ENCODE data around the gene GSTT2. TPM values are rescaled to one million over a fixed set of nuclear protein-coding genes. Genes with fewer than 3 reads are reported as not detected.

The GSTT2 gene
- polyA plus RNA-seq, 6 donors from 2014 or later, result not detected

DNA sequence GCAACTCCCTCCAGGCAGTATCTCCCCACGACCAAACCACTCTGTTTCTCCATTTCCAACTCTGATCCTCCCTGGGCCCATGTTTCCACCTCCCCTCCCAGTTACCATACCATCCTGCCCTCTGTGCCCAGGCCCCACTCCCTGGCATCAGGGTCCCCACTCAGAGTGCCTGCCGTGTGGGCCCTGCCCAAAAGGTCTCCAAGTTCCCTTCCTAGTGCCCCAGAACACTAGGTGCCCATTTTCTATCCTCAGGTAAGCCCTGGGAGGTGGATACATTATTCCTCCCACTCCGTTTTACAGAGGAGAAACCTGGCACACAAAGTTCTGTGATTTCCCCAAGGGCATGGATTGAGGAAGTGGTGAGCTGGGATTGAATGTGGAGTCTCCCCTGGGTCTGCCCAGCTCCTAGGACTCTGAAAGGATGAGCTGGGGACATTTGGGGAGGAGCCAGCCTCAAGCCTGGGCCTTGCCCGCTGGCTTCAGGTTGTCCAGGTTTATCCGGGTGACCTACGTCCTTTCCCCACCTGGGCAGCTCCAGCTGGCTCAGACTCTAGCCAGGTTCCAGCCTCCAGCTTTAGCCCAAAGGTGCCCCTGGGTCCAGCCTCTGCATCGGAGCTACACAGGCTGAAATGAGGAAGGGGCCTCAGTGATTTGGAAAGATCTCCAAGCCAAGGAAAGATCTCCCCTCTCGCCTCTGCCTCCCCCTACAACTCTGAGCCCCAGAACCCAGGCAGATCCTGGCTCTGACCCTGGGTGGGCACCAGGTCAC lies 27.5 kb downstream of the GSTT2 start:
- ATAC-seq (ENCODE audit: low read depth in 2 of 2) (no peak), DNase-seq (no peak)
- Mint-ChIP-seq H3K9me3 (peaks cover 0 to 4% (median 0%) of the 10 kb centered on the region in 7 donors), H3K4me1 (peaks cover 7 to 25% (median 14%) of the 10 kb centered on the region in 3 donors), H3K36me3 (no peaks in the 10 kb centered on the region), H3K4me3 (no peak overlapping the region), H3K27me3 (peaks cover 0 to 7% (median 0%) of the 10 kb centered on the region in 3 donors), H3K27ac (no peak overlapping the region)

DNA sequence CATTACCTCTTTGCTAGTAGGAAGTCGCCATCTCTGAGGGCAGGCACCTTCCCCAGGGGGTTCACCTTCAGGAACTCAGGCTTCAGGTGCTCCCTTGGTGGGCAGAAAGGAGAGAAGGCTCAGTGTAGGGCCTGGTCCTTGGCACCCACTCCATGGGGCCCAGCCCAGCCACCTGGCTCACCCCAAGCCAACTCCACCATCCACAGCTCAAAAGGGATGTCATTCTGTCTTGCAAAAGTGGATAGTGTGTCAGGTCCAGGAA lies 28.0 kb downstream of the GSTT2 start:
- H3K4me3 Mint-ChIP-seq, result no peak overlapping the region
- DNase-seq (no peak), ATAC-seq (ENCODE audit: low read depth in 2 of 2) (no peak)
- H3K4me1 Mint-ChIP-seq, result peaks cover 7 to 28% (median 16%) of the 10 kb centered on the region in 3 donors
- H3K36me3 Mint-ChIP-seq, result no peaks in the 10 kb centered on the region
- no peak overlapping the region for H3K27ac Mint-ChIP-seq
- peaks cover 0 to 4% (median 0%) of the 10 kb centered on the region in 7 donors for H3K9me3 Mint-ChIP-seq
- peaks cover 0 to 7% (median 0%) of the 10 kb centered on the region in 3 donors for H3K27me3 Mint-ChIP-seq

GRCh38 chr22:24008381-24009226 lies 28.7 kb downstream of the GSTT2 start:
- DNase-seq (no peak), ATAC-seq (ENCODE audit: low read depth in 2 of 2) (no peak)
- Mint-ChIP-seq H3K36me3 (no peaks in the 10 kb centered on the region), H3K27ac (peak overlapping the region in 1 of 6 donors; percentile 42), H3K4me3 (peak overlapping the region in 2 of 8 donors; percentile 53 to 96), H3K4me1 (peaks cover 7 to 32% (median 17%) of the 10 kb centered on the region in 3 donors), H3K9me3 (peaks cover 0 to 4% (median 0%) of the 10 kb centered on the region in 7 donors), H3K27me3 (peaks cover 0 to 1% (median 0%) of the 10 kb centered on the region in 3 donors)

- peaks cover 10 to 40% (median 17%) of the 10 kb centered on the region in 3 donors for H3K4me1 Mint-ChIP-seq
- peak overlapping the region in 4 of 8 donors; percentile 48 to 96 (median 62) for H3K4me3 Mint-ChIP-seq
- no peaks in the 10 kb centered on the region for H3K27me3 Mint-ChIP-seq
- H3K9me3 Mint-ChIP-seq, result peaks cover 0 to 4% (median 0%) of the 10 kb centered on the region in 7 donors
- ATAC-seq (ENCODE audit: low read depth in 2 of 2) (no peak), DNase-seq (no peak)
- H3K36me3 Mint-ChIP-seq, result no peaks in the 10 kb centered on the region
- peak overlapping the region in 1 of 6 donors; percentile 16 for H3K27ac Mint-ChIP-seq
Measured at GRCh38 chr22:24009227-24010017, 29.5 kb downstream of the GSTT2 start.

DNA sequence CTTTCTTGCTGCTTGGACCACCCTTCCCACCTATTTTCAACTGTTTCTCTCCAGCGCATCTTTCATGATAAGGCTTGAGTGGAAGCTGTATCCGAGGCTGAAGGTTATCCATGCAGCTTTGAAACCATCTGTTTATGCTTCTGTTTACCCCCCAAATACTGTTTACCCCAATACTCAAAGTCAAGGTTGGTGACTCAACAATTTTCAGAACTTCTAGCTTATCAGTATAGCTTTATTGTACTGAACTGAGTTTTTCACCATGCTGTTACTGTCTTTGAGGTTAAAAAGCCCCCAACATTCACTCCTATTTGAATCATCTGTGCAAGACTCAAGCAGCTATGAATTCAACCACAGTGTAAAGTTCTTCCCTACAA lies 30.1 kb downstream of the GSTT2 start:
- Mint-ChIP-seq H3K4me1 (peaks cover 12 to 46% (median 17%) of the 10 kb centered on the region in 3 donors), H3K27me3 (no peaks in the 10 kb centered on the region), H3K9me3 (peaks cover 0 to 4% (median 0%) of the 10 kb centered on the region in 7 donors), H3K36me3 (no peaks in the 10 kb centered on the region), H3K4me3 (peak overlapping the region; percentile 36 to 97 (median 72)), H3K27ac (peak overlapping the region in 5 of 6 donors; percentile 16 to 98 (median 90))
- DNase-seq (no peak), ATAC-seq (ENCODE audit: low read depth in 2 of 2) (no peak)

GRCh38 chr22:24011735-24012068 lies 31.8 kb downstream of the GSTT2 start:
- H3K4me3 Mint-ChIP-seq, result peak overlapping the region; percentile 91 to 99 (median 96)
- peak overlapping the region in 5 of 6 donors; percentile 53 to 100 (median 83) for H3K27ac Mint-ChIP-seq
- peaks cover 12 to 46% (median 17%) of the 10 kb centered on the region in 3 donors for H3K4me1 Mint-ChIP-seq
- ATAC-seq (ENCODE audit: low read depth in 2 of 2) (no peak), DNase-seq (no peak)
- peaks cover 0 to 4% (median 0%) of the 10 kb centered on the region in 7 donors for H3K9me3 Mint-ChIP-seq
- peaks cover 0 to 4% of the 10 kb centered on the region in 2 donors for H3K36me3 Mint-ChIP-seq
- H3K27me3 Mint-ChIP-seq, result no peaks in the 10 kb centered on the region

DNA sequence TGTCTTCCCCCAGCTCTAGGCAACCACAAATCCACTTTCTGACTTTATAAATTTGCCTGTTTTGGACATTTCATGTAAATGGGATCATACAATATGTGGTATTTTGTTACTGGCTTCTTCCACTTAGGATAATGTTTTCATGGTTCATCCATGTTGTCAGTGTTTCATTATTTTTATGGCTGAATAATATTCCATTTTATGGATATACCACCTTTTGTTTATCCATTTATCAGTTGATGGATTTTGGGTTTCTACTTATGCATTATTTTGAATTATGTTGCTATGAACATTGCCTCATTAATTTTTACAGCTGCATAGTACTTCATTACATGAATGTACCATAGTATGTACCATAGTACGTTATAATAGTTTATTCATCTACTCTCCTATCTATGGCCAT lies 36.2 kb downstream of the GSTT2 start:
- Mint-ChIP-seq H3K27me3 (no peaks in the 10 kb centered on the region), H3K36me3 (peaks cover 8% of the 10 kb centered on the region in 2 donors), H3K4me1 (peaks cover 11 to 34% (median 11%) of the 10 kb centered on the region in 3 donors), H3K27ac (no peak overlapping the region), H3K9me3 (peaks cover 0 to 2% (median 0%) of the 10 kb centered on the region in 7 donors), H3K4me3 (no peak overlapping the region)
- no peak for ATAC-seq (ENCODE audit: low read depth in 2 of 2)
- DNase-seq, result no peak

GRCh38 chr22:24021304-24021703 lies 41.4 kb downstream of the GSTT2 start:
- Mint-ChIP-seq H3K27me3 (no peaks in the 10 kb centered on the region), H3K27ac (peak overlapping the region in 1 of 6 donors; percentile 59), H3K4me1 (peaks cover 0 to 12% (median 4%) of the 10 kb centered on the region in 3 donors), H3K4me3 (no peak overlapping the region), H3K9me3 (peaks cover 0 to 2% (median 0%) of the 10 kb centered on the region in 7 donors), H3K36me3 (peaks cover 8 to 13% of the 10 kb centered on the region in 2 donors)
- ATAC-seq (ENCODE audit: low read depth in 2 of 2) (no peak), DNase-seq (no peak)

DNA sequence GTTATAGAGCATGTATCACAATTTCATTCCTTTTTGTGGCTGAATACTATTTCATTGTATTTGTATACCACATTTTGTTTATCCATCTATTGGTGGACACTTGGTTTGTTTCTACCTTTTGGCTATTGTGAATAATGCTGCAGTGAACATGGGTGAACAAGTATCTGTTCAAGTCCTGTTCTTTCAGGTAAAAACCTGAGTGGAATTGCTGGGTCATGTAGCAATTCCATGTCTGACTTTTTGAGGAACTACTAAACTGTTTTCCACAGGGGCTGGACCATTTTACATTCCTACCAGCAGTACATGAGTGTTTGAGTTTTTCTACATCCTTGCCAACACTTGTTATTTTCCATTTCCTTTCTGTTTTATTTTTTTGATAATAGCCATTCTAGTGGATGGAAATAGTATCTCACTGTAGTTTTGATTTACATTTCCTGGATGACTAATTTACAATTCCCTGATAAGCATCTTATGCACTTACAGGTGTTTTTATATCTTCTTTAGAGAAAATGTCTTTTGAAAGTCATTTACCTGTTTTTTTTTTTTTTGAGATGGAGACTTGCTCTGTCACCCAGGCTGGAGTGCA lies 43.4 kb downstream of the GSTT2 start:
- H3K4me3 Mint-ChIP-seq, result no peak overlapping the region
- DNase-seq (no peak), ATAC-seq (ENCODE audit: low read depth in 2 of 2) (no peak)
- peaks cover 0 to 2% (median 0%) of the 10 kb centered on the region in 7 donors for H3K9me3 Mint-ChIP-seq
- peaks cover 6 to 22% (median 12%) of the 10 kb centered on the region in 3 donors for H3K4me1 Mint-ChIP-seq
- no peak overlapping the region for H3K27ac Mint-ChIP-seq
- peaks cover 0 to 5% of the 10 kb centered on the region in 2 donors for H3K36me3 Mint-ChIP-seq
- no peaks in the 10 kb centered on the region for H3K27me3 Mint-ChIP-seq

GRCh38 chr22:24024354-24024753 lies 44.4 kb downstream of the GSTT2 start:
- ATAC-seq (ENCODE audit: low read depth in 2 of 2) (no peak), DNase-seq (no peak)
- Mint-ChIP-seq H3K27me3 (no peaks in the 10 kb centered on the region), H3K9me3 (peaks cover 0 to 2% (median 0%) of the 10 kb centered on the region in 7 donors), H3K36me3 (peaks cover 0 to 5% of the 10 kb centered on the region in 2 donors), H3K4me1 (peaks cover 11 to 27% (median 20%) of the 10 kb centered on the region in 3 donors), H3K27ac (no peak overlapping the region), H3K4me3 (no peak overlapping the region)

GRCh38 chr22:24025475-24025874 lies 45.5 kb downstream of the GSTT2 start:
- Mint-ChIP-seq H3K36me3 (peaks cover 0 to 5% of the 10 kb centered on the region in 2 donors), H3K27ac (peak overlapping the region in 1 of 6 donors; percentile 28), H3K4me3 (no peak overlapping the region), H3K4me1 (peaks cover 11 to 27% (median 22%) of the 10 kb centered on the region in 3 donors), H3K27me3 (no peaks in the 10 kb centered on the region), H3K9me3 (peaks cover 0 to 2% (median 0%) of the 10 kb centered on the region in 7 donors)
- ATAC-seq (ENCODE audit: low read depth in 2 of 2) (no peak), DNase-seq (no peak)

- H3K27me3 Mint-ChIP-seq, result no peaks in the 10 kb centered on the region
- ATAC-seq (ENCODE audit: low read depth in 2 of 2) (no peak), DNase-seq (no peak)
- peaks cover 0 to 2% (median 0%) of the 10 kb centered on the region in 7 donors for H3K9me3 Mint-ChIP-seq
- peaks cover 0 to 5% of the 10 kb centered on the region in 2 donors for H3K36me3 Mint-ChIP-seq
- no peak overlapping the region for H3K4me3 Mint-ChIP-seq
- H3K27ac Mint-ChIP-seq, result peak overlapping the region in 2 of 6 donors; percentile 59
- peaks cover 11 to 27% (median 22%) of the 10 kb centered on the region in 3 donors for H3K4me1 Mint-ChIP-seq
Measured at GRCh38 chr22:24026056-24026455, 46.1 kb downstream of the GSTT2 start.

All from naive B cell (primary cell).